H1 (cell line): Measurements from ENCODE around the gene ETS1. TPM values are rescaled to one million over a fixed set of nuclear protein-coding genes. Genes with fewer than 3 reads are reported as not detected.

ENCODE experiments used
- CTCF ChIA-PET: fragments of 300-600 bp; sonication (Branson Sonifier 250); formaldehyde crosslinking; loops from one replicate; lab custom pipeline; 2021; ENCODE audit not compliant: partially characterized antibody; lab: Charles Lee
- POLR2A ChIA-PET: fragments of 300-600 bp; sonication (Branson Sonifier 250); formaldehyde crosslinking; loops from one replicate; lab custom pipeline; 2021; ENCODE audit warnings: inconsistent platforms; ENCODE audit not compliant: partially characterized antibody; lab: Charles Lee
- DNase-seq, 2 experiments: peaks; one replicate each; pipeline versions ENCODE4 v3.0.0 to v3.0.0-alpha.2; 2010 to 2022; ENCODE audit warnings: low spot score in 2 of 2, low read depth in 1 of 2, mixed read lengths in 1 of 2
- FAIRE-seq: peaks from 2 replicates; lab custom pipeline; 2011; peaks lifted over from hg19 to GRCh38; lab: Jason Lieb, UNC
- H2AFZ ChIP-seq: 2 replicates; pipeline ENCODE4 v1.8.1; 2012; ENCODE audit warnings: low read length, inconsistent platforms
- H2AK5ac ChIP-seq: 2 replicates; pipeline ENCODE4 v1.6.1; 2013; ENCODE audit warnings: low read depth, low read length
- H2BK120ac ChIP-seq: replicated peaks from 2 replicates; pipeline ENCODE3; 2013; ENCODE audit warnings: low read depth, low read length, inconsistent platforms
- H2BK12ac ChIP-seq: 2 replicates; pipeline ENCODE4 v1.6.1; 2013; ENCODE audit warnings: low read depth, low read length
- H2BK15ac ChIP-seq: 2 replicates; pipeline ENCODE4 v1.6.1; 2013; ENCODE audit warnings: low read length
- H2BK20ac ChIP-seq: 2 replicates; pipeline ENCODE4 v1.6.1; 2013; ENCODE audit warnings: low read length
- H2BK5ac ChIP-seq: 2 replicates; pipeline ENCODE4 v1.6.1; 2013; ENCODE audit warnings: low read depth, low read length
- H3K14ac ChIP-seq: 2 replicates; pipeline ENCODE4 v1.6.1; 2013; ENCODE audit warnings: inconsistent platforms; ENCODE audit not compliant: insufficient read length
- H3K18ac ChIP-seq: 2 replicates; pipeline ENCODE4 v1.6.1; 2013; ENCODE audit warnings: low read length; ENCODE audit errors: extremely low read depth
- H3K23ac ChIP-seq: 2 replicates; pipeline ENCODE4 v1.6.1; 2013; ENCODE audit warnings: inconsistent platforms; ENCODE audit not compliant: insufficient read length
- H3K23me2 ChIP-seq: 2 replicates; pipeline ENCODE4 v1.6.1; 2013; ENCODE audit warnings: low read depth, low read length
- H3K27ac ChIP-seq: 2 replicates; pipeline ENCODE4 v1.6.1; 2011; ENCODE audit warnings: low read depth, low read length, inconsistent platforms
- H3K27me3 ChIP-seq, 4 experiments: replicated peaks in 1 of 4; 1 replicate in 1 of 4; 2 replicates in 3 of 4; pipeline versions ENCODE4 v1.6.1 to v1.8.1; 2011 to 2013; ENCODE audit warnings: low read length in 3 of 4, mild to moderate bottlenecking in 3 of 4, inconsistent platforms in 2 of 4, mixed read lengths in 2 of 4, moderate library complexity in 1 of 4; ENCODE audit not compliant: control insufficient read depth in 3 of 4, insufficient read depth in 3 of 4; ENCODE audit errors: extremely low read depth in 1 of 4
- H3K36me3 ChIP-seq, 4 experiments: 2 replicates each; pipeline versions ENCODE4 v1.6.1 to v1.8.1; 2011 to 2013; ENCODE audit warnings: mild to moderate bottlenecking in 4 of 4, low read length in 3 of 4, moderate library complexity in 2 of 4, control low read depth in 1 of 4, inconsistent platforms in 1 of 4; ENCODE audit not compliant: insufficient read depth in 4 of 4, control insufficient read depth in 2 of 4
- H3K4ac ChIP-seq: replicated peaks from 2 replicates; pipeline ENCODE3; 2013; ENCODE audit warnings: low read length, low read depth, mixed read lengths, inconsistent platforms; ENCODE audit not compliant: insufficient read length
- H3K4me1 ChIP-seq, 4 experiments: replicated peaks in 1 of 4; 1 replicate in 1 of 4; 2 replicates in 3 of 4; pipeline versions ENCODE4 v1.6.1 to v1.8.1; 2011 to 2013; ENCODE audit warnings: low read length in 3 of 4, inconsistent platforms in 2 of 4, mixed read lengths in 1 of 4; ENCODE audit not compliant: insufficient read depth in 4 of 4, control insufficient read depth in 3 of 4
- H3K4me2 ChIP-seq, 2 experiments: 2 replicates each; pipeline versions ENCODE4 v1.6.1 to v1.8.1; 2011 to 2013; ENCODE audit warnings: low read depth in 2 of 2, low read length in 2 of 2, control low read depth in 1 of 2, inconsistent platforms in 1 of 2, mild to moderate bottlenecking in 1 of 2; ENCODE audit not compliant: insufficient read depth in 1 of 2
- H3K4me3 ChIP-seq, 4 experiments: fragments of 200-600, 300-600 bp in 1 of 4; sonication (generic), shearing (Covaris generic), sonication (Bioruptor Twin) in 1 of 4; 2 replicates each; pipeline versions ENCODE4 v1.5.1 to v1.8.1; 2011 to 2016; ENCODE audit warnings: low read length in 4 of 4, low read depth in 3 of 4, control low read depth in 2 of 4, inconsistent platforms in 2 of 4, mild to moderate bottlenecking in 2 of 4, mixed read lengths in 1 of 4, moderate library complexity in 1 of 4; ENCODE audit not compliant: insufficient read depth in 2 of 4; ENCODE audit errors: extremely low read depth in 1 of 4
- H3K56ac ChIP-seq: replicated peaks from 2 replicates; pipeline ENCODE3; 2013; ENCODE audit warnings: low read depth, mild to moderate bottlenecking, mixed read lengths, low read length, inconsistent platforms; ENCODE audit not compliant: insufficient read length
- H3K79me1 ChIP-seq: 2 replicates; pipeline ENCODE4 v1.6.1; 2013; ENCODE audit warnings: low read depth, low read length, control low read depth
- H3K79me2 ChIP-seq, 2 experiments: 2 replicates each; pipeline versions ENCODE4 v1.6.1 to v1.8.1; 2012 to 2013; ENCODE audit warnings: low read length in 2 of 2, mild to moderate bottlenecking in 2 of 2, inconsistent platforms in 1 of 2; ENCODE audit not compliant: insufficient read depth in 2 of 2, control insufficient read depth in 1 of 2
- H3K9ac ChIP-seq, 4 experiments: replicated peaks in 1 of 4; 1 replicate in 1 of 4; 2 replicates in 3 of 4; pipeline versions ENCODE4 v1.6.1 to v1.8.1; 2011 to 2013; ENCODE audit warnings: low read depth in 3 of 4, low read length in 3 of 4, control low read depth in 2 of 4, mild to moderate bottlenecking in 2 of 4, moderate library complexity in 2 of 4, inconsistent platforms in 1 of 4; ENCODE audit errors: extremely low read depth in 1 of 4
- H3K9me3 ChIP-seq, 2 experiments: 2 replicates each; pipeline versions ENCODE4 v1.6.1 to v1.8.1; 2012 to 2013; ENCODE audit warnings: mild to moderate bottlenecking in 2 of 2, moderate library complexity in 2 of 2, control low read depth in 1 of 2, inconsistent platforms in 1 of 2, low read depth in 1 of 2, low read length in 1 of 2, mixed read lengths in 1 of 2; ENCODE audit not compliant: insufficient read depth in 2 of 2
- H4K20me1 ChIP-seq, 2 experiments: replicated peaks in 1 of 2; 2 replicates each; pipeline versions ENCODE3 to v1.8.1; 2011 to 2013; ENCODE audit warnings: inconsistent platforms in 2 of 2, low read length in 2 of 2, mild to moderate bottlenecking in 1 of 2; ENCODE audit not compliant: insufficient read depth in 2 of 2, control insufficient read depth in 1 of 2
- H4K5ac ChIP-seq: 2 replicates; pipeline ENCODE4 v1.6.1; 2013; ENCODE audit warnings: low read length, low read depth, mixed read lengths, inconsistent platforms; ENCODE audit not compliant: insufficient read length
- H4K8ac ChIP-seq: 2 replicates; pipeline ENCODE4 v1.8.0; 2013; ENCODE audit warnings: mild to moderate bottlenecking, moderate library complexity, low read length, inconsistent platforms; ENCODE audit not compliant: insufficient read depth; ENCODE audit errors: extremely low read depth
- H4K91ac ChIP-seq: replicated peaks from 2 replicates; pipeline ENCODE3; 2013; ENCODE audit warnings: low read length, mixed read lengths, inconsistent platforms; ENCODE audit not compliant: insufficient read length
- BCL11A ChIP-seq, 2 experiments: IDR thresholded peaks; one replicate each; pipeline ENCODE4 v1.6.1; 2011; ENCODE audit warnings: low read depth in 2 of 2, low read length in 2 of 2, mild to moderate bottlenecking in 2 of 2
- CEBPB ChIP-seq: IDR thresholded peaks from 2 replicates; pipeline ENCODE4 v1.6.1; 2012; ENCODE audit warnings: low read depth, low read length
- CREB1 ChIP-seq: IDR thresholded peaks from 2 replicates; pipeline ENCODE4 v1.6.1; 2012; ENCODE audit warnings: inconsistent platforms
- EP300 ChIP-seq, 2 experiments: IDR thresholded peaks; 1 replicate in 1 of 2; 2 replicates in 1 of 2; pipeline ENCODE4 v1.6.1; 2011 to 2012; ENCODE audit warnings: low read depth in 2 of 2, low read length in 2 of 2, mild to moderate bottlenecking in 2 of 2, borderline replicate concordance in 1 of 2, inconsistent platforms in 1 of 2, moderate library complexity in 1 of 2
- JUND ChIP-seq: IDR thresholded peaks from 2 replicates; pipeline ENCODE4 v1.6.1; 2011; ENCODE audit warnings: mild to moderate bottlenecking, improper control_type of control experiment, low read length
- KDM5A ChIP-seq: fragments of 200-600 bp; IDR thresholded peaks from 2 replicates; pipeline ENCODE4 v1.7.1; 2012; ENCODE audit warnings: mild to moderate bottlenecking, low read length, inconsistent platforms, mixed read lengths
- POLR2AphosphoS5 ChIP-seq: IDR thresholded peaks from 2 replicates; pipeline ENCODE4 v1.6.1; 2011; ENCODE audit warnings: low read depth, low read length
- RNF2 ChIP-seq: fragments of 200-900, 300-1000 bp; sonication (generic); IDR thresholded peaks from 2 replicates; pipeline ENCODE4 v1.7.1; 2016; ENCODE audit warnings: borderline replicate concordance, low read depth, mild to moderate bottlenecking, antibody characterized with exemption, low read length; ENCODE audit not compliant: poor library complexity, severe bottlenecking; ENCODE audit errors: missing control alignments
- SIRT6 ChIP-seq: IDR thresholded peaks from one replicate; pipeline ENCODE4 v1.7.1; 2012; ENCODE audit warnings: low read length, inconsistent platforms
- SIX5 ChIP-seq: IDR thresholded peaks from 2 replicates; pipeline ENCODE4 v1.6.1; 2011; ENCODE audit warnings: mild to moderate bottlenecking, low read depth, low read length
- SP2 ChIP-seq: IDR thresholded peaks from 2 replicates; pipeline ENCODE4 v1.6.1; 2012; ENCODE audit warnings: mild to moderate bottlenecking, low read length, inconsistent platforms
- WGBS, 2 experiments: shearing (Covaris generic) in 1 of 2; methylation state at CpG; one replicate each; pipeline versions ENCODE4 v1.1.6 to v1.1.7; 2013 to 2015; ENCODE audit warnings: low lambda C conversion rate in 2 of 2, mixed read lengths in 2 of 2, inconsistent platforms in 1 of 2, low coverage in 1 of 2, missing lambda C conversion rate in 1 of 2; ENCODE audit not compliant: insufficient replicate concordance in 2 of 2, insufficient coverage in 1 of 2, insufficient read length in 1 of 2; ENCODE audit errors: extremely low coverage in 1 of 2, missing lambda C conversion rate in 1 of 2; 5-methylcytosine and 5-hydroxymethylcytosine counted together
- polyA plus RNA-seq, 7 experiments: library from polyadenylated mRNA; depleted of rRNA in 3 of 7; stranded (reverse) in 5 of 7; unstranded in 2 of 7; fragments of >200 nt in 5 of 7; fragments of 200-250 nt in 2 of 7; gene quantifications; 1 replicate in 5 of 7; 2 replicates in 1 of 7; 4 replicates in 1 of 7; pipeline versions ENCODE4 v1.2.1 to v1.2.3, GENCODE V29; 2011 to 2013; ENCODE audit warnings: missing spikeins in 2 of 7, mixed read lengths in 2 of 7
- total RNA-seq: library from RNA; stranded (reverse); fragmentation: NEBNext Ultra II Directional; extraction: Animal tissue kit (Norgen Biotek cat#: 25700); gene quantifications from 2 replicates; pipeline ENCODE4 v1.2.1, GENCODE V29; 2021

ETS1 gene
- total and polyA plus RNA-seq, 2 of the 8 experiments (the other 6 are each of a cell fraction or from before 2014, with no cell fraction given), result 10.0 to 35.3 TPM

DNA sequence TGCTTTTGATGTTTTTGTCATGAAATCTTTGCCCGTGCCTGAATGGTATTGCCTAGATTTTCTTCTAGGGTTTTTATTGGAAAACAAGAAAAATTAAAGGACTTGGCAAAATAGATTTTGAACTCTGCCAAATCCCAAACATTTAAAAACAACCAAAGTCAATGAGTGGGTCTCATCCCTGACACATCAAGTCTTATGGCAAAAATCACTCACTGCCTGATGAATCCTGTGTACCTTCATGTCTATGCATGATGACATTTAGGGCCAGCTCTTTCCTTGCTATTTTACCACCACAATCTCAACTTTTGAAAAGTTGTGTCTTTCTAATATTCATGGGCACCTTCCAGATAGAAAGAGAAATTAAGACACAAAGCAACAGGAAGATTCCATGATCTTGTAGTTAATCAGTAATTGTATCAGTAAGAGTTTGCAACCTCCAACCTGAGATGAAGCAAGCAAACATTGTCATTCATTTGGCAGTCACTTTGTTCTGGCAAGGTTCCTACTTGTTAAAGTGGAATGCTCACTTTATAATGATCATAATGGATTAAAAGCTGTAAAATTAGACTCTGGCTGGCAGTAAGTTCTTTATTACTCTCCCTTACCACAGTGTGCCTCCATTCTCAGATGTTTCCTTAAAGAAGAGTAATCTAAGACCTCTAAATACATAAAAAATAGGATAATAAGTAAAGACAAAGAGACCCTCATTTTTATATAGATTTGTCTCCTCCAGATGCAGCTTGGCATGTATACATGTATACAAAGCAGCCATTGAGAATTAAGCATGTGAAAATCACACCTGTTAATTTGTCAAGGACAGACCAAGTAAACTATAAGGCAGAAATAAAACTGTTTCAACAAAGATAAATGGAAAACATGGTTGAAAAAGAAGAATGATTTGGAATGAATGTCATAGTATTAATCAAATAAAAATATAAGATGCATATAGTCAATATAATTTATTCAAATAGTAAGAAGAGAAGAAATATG lies 51.6 kb downstream of the ETS1 start:
- no peak overlapping the region for H3K4me3 ChIP-seq
- H3K14ac ChIP-seq, result no peak overlapping the region
- H4K5ac ChIP-seq, result no peak overlapping the region
- TF ChIP-seq BCL11A (IDR thresholded peaks at IDR 0.05; ENCODE audit: low read depth in 2 of 2, low read length in 2 of 2), result no peak
- no peak for TF ChIP-seq SIRT6
- TF ChIP-seq SIX5, result no peak
- TF ChIP-seq EP300 (IDR thresholded peaks at IDR 0.05; ENCODE audit: borderline replicate concordance in 1 of 2, low read depth in 2 of 2, low read length in 2 of 2), result no peak
- TF ChIP-seq JUND, result no peak
- TF ChIP-seq RNF2, result no peak
- no peak for TF ChIP-seq SP2
- TF ChIP-seq POLR2AphosphoS5, result no peak
- TF ChIP-seq CEBPB, result no peak
- TF ChIP-seq KDM5A, result no peak
- no peak for TF ChIP-seq CREB1
- no peak overlapping the region for H2BK20ac ChIP-seq
- CTCF ChIA-PET, result interaction anchor here (1.0 to 2.2 kb wide), 5 partner anchors 11 to 246 kb away, joined by 3 to 6 read pairs (median 4); no protein-coding TSS in a partner anchor
- H3K79me2 ChIP-seq, result no peaks in the 10 kb centered on the region
- H4K91ac ChIP-seq, result no peak overlapping the region
- no peak overlapping the region for H3K27ac ChIP-seq
- H3K9ac ChIP-seq, result no peak overlapping the region
- no peak overlapping the region for H2BK12ac ChIP-seq
- peaks cover 3 to 32% (median 23%) of the 10 kb centered on the region in 4 experiments; a peak in 6 of 7 replicates for H3K27me3 ChIP-seq
- H2BK5ac ChIP-seq, result no peak overlapping the region
- H2AK5ac ChIP-seq, result no peak overlapping the region
- WGBS, 2 experiments, result 100% methylated on average over 1 of the region's 1 CpG; no CpG with 5 or more reads in 1 of the 2 experiments
- POLR2A ChIA-PET, result no interaction called here
- H2AFZ ChIP-seq, result no peak overlapping the region
- DNase-seq (no peak), FAIRE-seq (no peak)
- no peak overlapping the region for H2BK120ac ChIP-seq
- H4K20me1 ChIP-seq, result peaks cover 0 to 6% of the 10 kb centered on the region in 2 experiments
- H4K8ac ChIP-seq, result no peak overlapping the region
- H3K36me3 ChIP-seq, result no peaks in the 10 kb centered on the region
- no peak overlapping the region for H3K18ac ChIP-seq
- no peak overlapping the region for H3K4ac ChIP-seq
- peaks cover 6 to 19% (median 12%) of the 10 kb centered on the region in 4 experiments; a peak in 6 of 7 replicates for H3K4me1 ChIP-seq
- H3K23ac ChIP-seq, result no peak overlapping the region
- H3K23me2 ChIP-seq, result 0 out of 2 replicates have a peak, but pooled peaks cover 2% of the 10 kb centered on the region
- no peak overlapping the region for H2BK15ac ChIP-seq
- H3K56ac ChIP-seq, result no peak overlapping the region
- no peaks in the 10 kb centered on the region for H3K79me1 ChIP-seq
- no peaks in the 10 kb centered on the region for H3K9me3 ChIP-seq
- H3K4me2 ChIP-seq, result no peak overlapping the region
